Measurements from ENCODE around the gene CYB5RL.

GRCh38 chr1:54246116-54246721 lies 46.4 kb upstream of the CYB5RL start:
- TF ChIP-seq CTCF (IDR thresholded peaks at IDR 0.05) (no peak), ZFX (IDR thresholded peaks at IDR 0.05; ENCODE audit: borderline replicate concordance) (no peak)

All from 22Rv1 (cell line).